HCT116 (cell line): ENCODE results near the gene TAF1B. TPM values are rescaled to one million over a fixed set of nuclear protein-coding genes. Genes with fewer than 3 reads are reported as not detected.
A peak's percentile ranks its signal among the peaks of the same experiment; 100 is the strongest.

Experiments
- ATAC-seq: fragments of 200-7000 bp; cut with Tn5 transposase; 2 replicates; pipeline ENCODE4 v1.9.1; 2020; ENCODE audit warnings: mild to moderate bottlenecking, moderate library complexity
- BruUV-seq: library from RNA; stranded (reverse); fragments of 400-500 nt; replicated peaks from 2 replicates; lab custom pipeline; 2021; lab: Mats Ljungman, UMichigan
- CTCF ChIA-PET: fragments of 300-600 bp; sonication (Branson Sonifier 250); formaldehyde crosslinking; loops from one replicate; lab custom pipeline; 2021; ENCODE audit warnings: antibody characterized with exemption; lab: Charles Lee
- POLR2A ChIA-PET: fragments of 300-600, 350-600 bp; sonication (Branson Sonifier 250); formaldehyde crosslinking; loops from one replicate; lab custom pipeline; 2021; ENCODE audit warnings: antibody characterized with exemption; lab: Charles Lee
- RAD21 ChIA-PET, 2 experiments: fragments of 300-600 bp; sonication (Branson Sonifier 250); formaldehyde crosslinking; loops; one replicate each; lab custom pipeline; 2023; ENCODE audit warnings: low total read pairs in 2 of 2; ENCODE audit not compliant: uncharacterized antibody in 2 of 2, unreplicated experiment in 2 of 2, low non-redundant PET in 1 of 2; lab: Charles Lee
- DNase-seq: peaks from one replicate; pipeline ENCODE4 v3.0.0-alpha.2; 2010; ENCODE audit warnings: low read depth, low spot score
- H2AFZ ChIP-seq: fragments of 200-600 bp; shearing (Covaris generic), sonication (generic); 2 replicates; pipeline ENCODE4 v1.6.1; 2017; ENCODE audit warnings: low read depth, mixed run types, mixed read lengths, antibody characterized with exemption, low read length; ENCODE audit not compliant: poor library complexity, severe bottlenecking
- H3K27ac ChIP-seq: 2 replicates; pipeline ENCODE4 v1.5.1; 2012; ENCODE audit warnings: low read depth, low read length
- H3K27me3 ChIP-seq: fragments of 200-600 bp; sonication (generic); 2 replicates; pipeline ENCODE4 v1.6.1; 2016; ENCODE audit warnings: mixed run types, low read length, mixed read lengths; ENCODE audit not compliant: insufficient read depth
- H3K36me3 ChIP-seq, 2 experiments: fragments of 200-500 bp in 1 of 2; fragments of 200-600 bp in 1 of 2; sonication (Bioruptor generic) in 1 of 2; sonication (generic) in 1 of 2; 2 replicates each; pipeline versions ENCODE4 v1.5.1 to v1.6.1; 2014 to 2016; ENCODE audit warnings: low read length in 2 of 2, inconsistent platforms in 1 of 2, mixed read lengths in 1 of 2, mixed run types in 1 of 2; ENCODE audit not compliant: insufficient read depth in 2 of 2, control insufficient read depth in 1 of 2
- H3K4me1 ChIP-seq, 2 experiments: fragments of 200-600 bp in 1 of 2; sonication (generic) in 1 of 2; 2 replicates each; pipeline versions ENCODE4 v1.5.1 to v1.6.1; 2012 to 2017; ENCODE audit warnings: low read length in 2 of 2, inconsistent platforms in 1 of 2, mild to moderate bottlenecking in 1 of 2, mixed read lengths in 1 of 2, mixed run types in 1 of 2, moderate library complexity in 1 of 2; ENCODE audit not compliant: insufficient read depth in 2 of 2, control insufficient read depth in 1 of 2
- H3K4me2 ChIP-seq: fragments of 200-600 bp; sonication (generic); 2 replicates; pipeline ENCODE4 v1.6.1; 2017; ENCODE audit warnings: mixed run types, low read length, mixed read lengths
- H3K4me3 ChIP-seq, 2 experiments: fragments of 200-600 bp in 1 of 2; sonication (generic) in 1 of 2; replicated peaks in 1 of 2; 2 replicates each; pipeline ENCODE4 v1.5.1; 2011 to 2016; ENCODE audit warnings: low read length in 2 of 2, control low read depth in 1 of 2, low read depth in 1 of 2, mild to moderate bottlenecking in 1 of 2, mixed read lengths in 1 of 2, mixed run types in 1 of 2
- H3K79me2 ChIP-seq: fragments of 200-600 bp; sonication (generic); 2 replicates; pipeline ENCODE4 v1.6.1; 2017; ENCODE audit warnings: mild to moderate bottlenecking, mixed run types, low read length, moderate library complexity, mixed read lengths; ENCODE audit not compliant: insufficient read depth
- H3K9ac ChIP-seq: fragments of 200-600 bp; sonication (generic); 2 replicates; pipeline ENCODE4 v1.6.1; 2016; ENCODE audit warnings: low read length, mixed read lengths
- H3K9me2 ChIP-seq: fragments of 200-600 bp; sonication (generic), shearing (Covaris generic); 2 replicates; pipeline ENCODE4 v1.6.1; 2017; ENCODE audit warnings: mixed run types, mild to moderate bottlenecking, moderate library complexity; ENCODE audit not compliant: insufficient read depth
- H3K9me3 ChIP-seq, 2 experiments: fragments of 200-500 bp in 1 of 2; fragments of 200-600 bp in 1 of 2; sonication (Bioruptor generic) in 1 of 2; sonication (generic) in 1 of 2; 2 replicates each; pipeline ENCODE4 v1.6.1; 2014 to 2017; ENCODE audit warnings: low read length in 2 of 2, mixed read lengths in 2 of 2, inconsistent platforms in 1 of 2, low read depth in 1 of 2, mild to moderate bottlenecking in 1 of 2, mixed run types in 1 of 2, moderate library complexity in 1 of 2; ENCODE audit not compliant: control insufficient read depth in 1 of 2, insufficient read depth in 1 of 2
- H4K20me1 ChIP-seq: fragments of 200-600 bp; sonication (generic), shearing (Covaris generic); 2 replicates; pipeline ENCODE4 v1.6.1; 2017; ENCODE audit warnings: mixed run types, mild to moderate bottlenecking, moderate library complexity; ENCODE audit not compliant: insufficient read depth
- CEBPB ChIP-seq: IDR thresholded peaks from 2 replicates; pipeline ENCODE4 v1.6.1; 2012; ENCODE audit warnings: low read depth
- EGR1 ChIP-seq: IDR thresholded peaks from 2 replicates; pipeline ENCODE4 v1.6.1; 2012; ENCODE audit warnings: low read depth
- ELF1 ChIP-seq: IDR thresholded peaks from 2 replicates; pipeline ENCODE4 v1.6.1; 2012; ENCODE audit warnings: low read depth, borderline replicate concordance
- EZH2 ChIP-seq: fragments of 200-600 bp; sonication (generic); IDR thresholded peaks from 2 replicates; pipeline ENCODE4 v1.6.1; 2017; ENCODE audit warnings: antibody characterized with exemption, mixed run types
- EZH2phosphoT487 ChIP-seq: fragments of 200-600 bp; IDR thresholded peaks from 2 replicates; pipeline ENCODE4 v1.6.1; 2018; ENCODE audit warnings: antibody characterized with exemption, borderline replicate concordance
- FOSL1 ChIP-seq: IDR thresholded peaks from 2 replicates; pipeline ENCODE4 v1.6.1; 2012; ENCODE audit warnings: low read depth
- JUND ChIP-seq: IDR thresholded peaks from 2 replicates; pipeline ENCODE4 v1.6.1; 2012
- POLR2A ChIP-seq: IDR thresholded peaks from 2 replicates; pipeline ENCODE4 v1.7.0; 2011; ENCODE audit warnings: borderline replicate concordance; ENCODE audit not compliant: insufficient read depth, insufficient read length; ENCODE audit errors: extremely low read depth
- POLR2AphosphoS5 ChIP-seq: IDR thresholded peaks from 2 replicates; pipeline ENCODE4 v1.6.1; 2011; ENCODE audit warnings: mild to moderate bottlenecking, low read depth, low read length, moderate library complexity
- RAD21 ChIP-seq: IDR thresholded peaks from 2 replicates; pipeline ENCODE4 v1.6.1; 2012; ENCODE audit warnings: low read depth, mild to moderate bottlenecking
- SIN3A ChIP-seq: IDR thresholded peaks from 2 replicates; pipeline ENCODE4 v1.6.1; 2012; ENCODE audit warnings: low read depth
- SP1 ChIP-seq: IDR thresholded peaks from 2 replicates; pipeline ENCODE4 v1.6.1; 2012; ENCODE audit warnings: low read depth
- SRF ChIP-seq: IDR thresholded peaks from 2 replicates; pipeline ENCODE4 v1.6.1; 2012; ENCODE audit warnings: low read depth
- TCF7L2 ChIP-seq: IDR thresholded peaks from 2 replicates; pipeline ENCODE4 v1.7.0; 2011; ENCODE audit warnings: borderline replicate concordance, inconsistent platforms; ENCODE audit not compliant: insufficient read depth, insufficient read length; ENCODE audit errors: extremely low read depth
- ZFX ChIP-seq: fragments of 450-650 bp; IDR thresholded peaks from 2 replicates; pipeline ENCODE4 v1.6.1; 2017
- ZNF274 ChIP-seq: fragments of 200-500 bp; sonication (Bioruptor generic); IDR thresholded peaks from 2 replicates; pipeline ENCODE4 v1.6.1; 2014; ENCODE audit warnings: mild to moderate bottlenecking, low read depth, low read length, inconsistent platforms
- intact Hi-C: fragments of 100-400 bp; cut with micrococcal nuclease; formaldehyde crosslinking; loops from 2 replicates; pipeline ENCODE4 v1.10.0; 2022
- total RNA-seq: library from RNA; stranded (reverse); gene quantifications from one replicate; pipeline ENCODE4 v1.2.1, GENCODE V29; 2021; ENCODE audit not compliant: unreplicated experiment
- TF ChIP-seq, protein P1 (sequence below), 3 experiments: fragments of 200-600 bp in 1 of 3; sonication (generic) in 1 of 3; IDR thresholded peaks in 2 of 3; conservative IDR thresholded peaks in 1 of 3; 2 replicates each; pipeline ENCODE4 v1.5.1; 2012 to 2017; ENCODE audit warnings: low read depth in 2 of 3, low read length in 2 of 3, antibody characterized with exemption in 1 of 3, borderline replicate concordance in 1 of 3, control low read depth in 1 of 3, mild to moderate bottlenecking in 1 of 3, mixed read lengths in 1 of 3, mixed run types in 1 of 3, moderate library complexity in 1 of 3; ENCODE audit not compliant: insufficient read depth in 1 of 3
- TF ChIP-seq, protein P2 (sequence below): IDR thresholded peaks from 2 replicates; pipeline ENCODE4 v1.6.1; 2012; ENCODE audit warnings: low read depth
- TF ChIP-seq, protein P3 (sequence below): IDR thresholded peaks from 2 replicates; pipeline ENCODE4 v1.6.1; 2011; ENCODE audit warnings: mild to moderate bottlenecking, low read length, moderate library complexity; ENCODE audit not compliant: insufficient replicate concordance; ENCODE audit errors: extremely low read depth

Gene TAF1B
- total RNA-seq, 1 experiment from 2014 or later: 27.9 TPM

- Histone ChIP-seq H3K9me2 (no peaks in the 10 kb centered on the region), H2AFZ (no peak overlapping the region)
- TF ChIP-seq FOSL1 (no peak), ZNF274 (no peak), POLR2AphosphoS5 (no peak), JUND (no peak), SIN3A (no peak), EZH2phosphoT487 (no peak), CEBPB (no peak), ELF1 (no peak), RAD21 (no peak), POLR2A (no peak), EZH2 (no peak), SP1 (no peak), EGR1 (no peak), SRF (no peak), TCF7L2 (no peak), ZFX (no peak)
- TF ChIP-seq, protein P1, sequence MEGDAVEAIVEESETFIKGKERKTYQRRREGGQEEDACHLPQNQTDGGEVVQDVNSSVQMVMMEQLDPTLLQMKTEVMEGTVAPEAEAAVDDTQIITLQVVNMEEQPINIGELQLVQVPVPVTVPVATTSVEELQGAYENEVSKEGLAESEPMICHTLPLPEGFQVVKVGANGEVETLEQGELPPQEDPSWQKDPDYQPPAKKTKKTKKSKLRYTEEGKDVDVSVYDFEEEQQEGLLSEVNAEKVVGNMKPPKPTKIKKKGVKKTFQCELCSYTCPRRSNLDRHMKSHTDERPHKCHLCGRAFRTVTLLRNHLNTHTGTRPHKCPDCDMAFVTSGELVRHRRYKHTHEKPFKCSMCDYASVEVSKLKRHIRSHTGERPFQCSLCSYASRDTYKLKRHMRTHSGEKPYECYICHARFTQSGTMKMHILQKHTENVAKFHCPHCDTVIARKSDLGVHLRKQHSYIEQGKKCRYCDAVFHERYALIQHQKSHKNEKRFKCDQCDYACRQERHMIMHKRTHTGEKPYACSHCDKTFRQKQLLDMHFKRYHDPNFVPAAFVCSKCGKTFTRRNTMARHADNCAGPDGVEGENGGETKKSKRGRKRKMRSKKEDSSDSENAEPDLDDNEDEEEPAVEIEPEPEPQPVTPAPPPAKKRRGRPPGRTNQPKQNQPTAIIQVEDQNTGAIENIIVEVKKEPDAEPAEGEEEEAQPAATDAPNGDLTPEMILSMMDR (IDR thresholded peaks at IDR 0.05 in 2 of 3, conservative IDR thresholded peaks at IDR 0.05 in 1 of 3; ENCODE audit: borderline replicate concordance in 1 of 3, insufficient read depth in 1 of 3, low read depth in 2 of 3, low read length in 2 of 3): no peak
- TF ChIP-seq, protein P2, sequence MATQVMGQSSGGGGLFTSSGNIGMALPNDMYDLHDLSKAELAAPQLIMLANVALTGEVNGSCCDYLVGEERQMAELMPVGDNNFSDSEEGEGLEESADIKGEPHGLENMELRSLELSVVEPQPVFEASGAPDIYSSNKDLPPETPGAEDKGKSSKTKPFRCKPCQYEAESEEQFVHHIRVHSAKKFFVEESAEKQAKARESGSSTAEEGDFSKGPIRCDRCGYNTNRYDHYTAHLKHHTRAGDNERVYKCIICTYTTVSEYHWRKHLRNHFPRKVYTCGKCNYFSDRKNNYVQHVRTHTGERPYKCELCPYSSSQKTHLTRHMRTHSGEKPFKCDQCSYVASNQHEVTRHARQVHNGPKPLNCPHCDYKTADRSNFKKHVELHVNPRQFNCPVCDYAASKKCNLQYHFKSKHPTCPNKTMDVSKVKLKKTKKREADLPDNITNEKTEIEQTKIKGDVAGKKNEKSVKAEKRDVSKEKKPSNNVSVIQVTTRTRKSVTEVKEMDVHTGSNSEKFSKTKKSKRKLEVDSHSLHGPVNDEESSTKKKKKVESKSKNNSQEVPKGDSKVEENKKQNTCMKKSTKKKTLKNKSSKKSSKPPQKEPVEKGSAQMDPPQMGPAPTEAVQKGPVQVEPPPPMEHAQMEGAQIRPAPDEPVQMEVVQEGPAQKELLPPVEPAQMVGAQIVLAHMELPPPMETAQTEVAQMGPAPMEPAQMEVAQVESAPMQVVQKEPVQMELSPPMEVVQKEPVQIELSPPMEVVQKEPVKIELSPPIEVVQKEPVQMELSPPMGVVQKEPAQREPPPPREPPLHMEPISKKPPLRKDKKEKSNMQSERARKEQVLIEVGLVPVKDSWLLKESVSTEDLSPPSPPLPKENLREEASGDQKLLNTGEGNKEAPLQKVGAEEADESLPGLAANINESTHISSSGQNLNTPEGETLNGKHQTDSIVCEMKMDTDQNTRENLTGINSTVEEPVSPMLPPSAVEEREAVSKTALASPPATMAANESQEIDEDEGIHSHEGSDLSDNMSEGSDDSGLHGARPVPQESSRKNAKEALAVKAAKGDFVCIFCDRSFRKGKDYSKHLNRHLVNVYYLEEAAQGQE: no peak
- TF ChIP-seq, protein P3, sequence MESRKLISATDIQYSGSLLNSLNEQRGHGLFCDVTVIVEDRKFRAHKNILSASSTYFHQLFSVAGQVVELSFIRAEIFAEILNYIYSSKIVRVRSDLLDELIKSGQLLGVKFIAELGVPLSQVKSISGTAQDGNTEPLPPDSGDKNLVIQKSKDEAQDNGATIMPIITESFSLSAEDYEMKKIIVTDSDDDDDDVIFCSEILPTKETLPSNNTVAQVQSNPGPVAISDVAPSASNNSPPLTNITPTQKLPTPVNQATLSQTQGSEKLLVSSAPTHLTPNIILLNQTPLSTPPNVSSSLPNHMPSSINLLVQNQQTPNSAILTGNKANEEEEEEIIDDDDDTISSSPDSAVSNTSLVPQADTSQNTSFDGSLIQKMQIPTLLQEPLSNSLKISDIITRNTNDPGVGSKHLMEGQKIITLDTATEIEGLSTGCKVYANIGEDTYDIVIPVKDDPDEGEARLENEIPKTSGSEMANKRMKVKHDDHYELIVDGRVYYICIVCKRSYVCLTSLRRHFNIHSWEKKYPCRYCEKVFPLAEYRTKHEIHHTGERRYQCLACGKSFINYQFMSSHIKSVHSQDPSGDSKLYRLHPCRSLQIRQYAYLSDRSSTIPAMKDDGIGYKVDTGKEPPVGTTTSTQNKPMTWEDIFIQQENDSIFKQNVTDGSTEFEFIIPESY: no peak
- TF ChIP-seq, all 23 proteins: peak for 0
- no peaks in the 10 kb centered on the region for H3K9me3 ChIP-seq
- H3K27ac ChIP-seq: peak overlapping the region; percentile 75
- H3K4me3 ChIP-seq: peak overlapping the region in 1 of 2 experiments; percentile 35; a peak in 2 of 4 replicates
- H3K36me3 ChIP-seq: no peaks in the 10 kb centered on the region
- peak overlapping the region; percentile 81 for H3K4me2 ChIP-seq
- peaks cover 31 to 48% of the 10 kb centered on the region in 2 experiments for H3K4me1 ChIP-seq
- H3K27me3 ChIP-seq: no peaks in the 10 kb centered on the region
- POLR2A ChIA-PET: interaction anchor here (1.1 kb wide), 1 partner anchor 648 kb away, joined by 3 read pairs; the partner anchor contains the start of gene ODC1
- no peaks in the 10 kb centered on the region for H4K20me1 ChIP-seq
- peak overlapping the region; percentile 53; the same call in 1 of the 2 replicates for H3K9ac ChIP-seq
- no TSS peak for BruUV-seq
- RAD21 ChIA-PET: interaction anchor here in 1 of 2 experiments (1.6 kb wide), 2 partner anchors 248 to 257 kb away, joined by 3 to 5 read pairs; no protein-coding TSS in a partner anchor
- H3K79me2 ChIP-seq: no peaks in the 10 kb centered on the region
- CTCF ChIA-PET: interaction anchor here (0.9 to 3.7 kb wide), 11 partner anchors 11 to 297 kb away, joined by 3 to 36 read pairs (median 5); partner anchors contain the start of gene TAF1B
- ATAC-seq (peak; percentile 7; the same call in 1 of the 2 replicates), DNase-seq (no peak)
- intact Hi-C loops: loop anchor here (2.0 kb wide), 1 partner anchor 320 kb away; no protein-coding TSS in a partner anchor
These were observed 42.7 kb upstream of the TAF1B start for GRCh38 chr2:9800639-9800974.
